GM19397 (cell line): ENCODE results near the gene TUSC2.

Experiments
- ATAC-seq: cut with Tn5 transposase; IDR thresholded peaks from one replicate; pipeline ENCODE4 v1.9.1; 2021; ENCODE audit warnings: mild to moderate bottlenecking, moderate library complexity; ENCODE audit not compliant: unreplicated experiment

TUSC2 gene

DNA sequence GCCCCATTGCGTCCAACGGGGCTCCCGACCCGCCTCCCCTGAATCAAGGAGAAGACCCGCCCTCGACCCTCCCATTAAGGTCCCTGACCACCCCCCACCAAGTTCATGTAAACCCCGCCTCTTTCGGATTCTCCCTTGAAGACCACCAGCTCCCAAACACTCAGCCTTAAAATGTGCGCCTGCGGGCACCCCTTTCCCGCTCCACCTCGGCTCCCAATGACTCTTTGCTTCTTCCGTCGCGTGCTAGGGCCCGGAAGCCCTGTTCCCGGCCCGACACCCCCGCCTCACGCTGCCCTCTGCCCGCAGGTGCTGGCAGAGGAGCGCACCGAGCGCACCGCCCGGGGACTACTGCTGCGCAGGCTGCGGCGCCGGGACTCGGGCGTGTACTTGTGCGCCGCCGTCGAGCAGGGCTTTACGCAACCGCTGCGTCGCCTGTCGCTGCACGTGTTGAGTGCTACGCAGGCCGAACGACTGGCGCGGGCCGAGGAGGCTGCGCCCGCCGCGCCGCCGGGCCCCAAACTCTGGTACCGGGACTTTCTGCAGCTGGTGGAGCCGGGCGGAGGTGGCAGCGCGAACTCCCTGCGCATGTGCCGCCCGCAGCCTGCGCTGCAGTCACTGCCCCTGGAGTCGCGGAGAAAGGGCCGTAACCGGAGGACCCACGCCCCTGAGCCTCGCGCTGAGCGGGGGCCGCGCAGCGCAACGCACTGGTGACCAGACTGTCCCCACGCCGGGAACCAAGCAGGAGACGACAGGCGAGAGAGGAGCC lies 51.8 kb downstream of the TUSC2 start:
- ATAC-seq, result no peak

DNA sequence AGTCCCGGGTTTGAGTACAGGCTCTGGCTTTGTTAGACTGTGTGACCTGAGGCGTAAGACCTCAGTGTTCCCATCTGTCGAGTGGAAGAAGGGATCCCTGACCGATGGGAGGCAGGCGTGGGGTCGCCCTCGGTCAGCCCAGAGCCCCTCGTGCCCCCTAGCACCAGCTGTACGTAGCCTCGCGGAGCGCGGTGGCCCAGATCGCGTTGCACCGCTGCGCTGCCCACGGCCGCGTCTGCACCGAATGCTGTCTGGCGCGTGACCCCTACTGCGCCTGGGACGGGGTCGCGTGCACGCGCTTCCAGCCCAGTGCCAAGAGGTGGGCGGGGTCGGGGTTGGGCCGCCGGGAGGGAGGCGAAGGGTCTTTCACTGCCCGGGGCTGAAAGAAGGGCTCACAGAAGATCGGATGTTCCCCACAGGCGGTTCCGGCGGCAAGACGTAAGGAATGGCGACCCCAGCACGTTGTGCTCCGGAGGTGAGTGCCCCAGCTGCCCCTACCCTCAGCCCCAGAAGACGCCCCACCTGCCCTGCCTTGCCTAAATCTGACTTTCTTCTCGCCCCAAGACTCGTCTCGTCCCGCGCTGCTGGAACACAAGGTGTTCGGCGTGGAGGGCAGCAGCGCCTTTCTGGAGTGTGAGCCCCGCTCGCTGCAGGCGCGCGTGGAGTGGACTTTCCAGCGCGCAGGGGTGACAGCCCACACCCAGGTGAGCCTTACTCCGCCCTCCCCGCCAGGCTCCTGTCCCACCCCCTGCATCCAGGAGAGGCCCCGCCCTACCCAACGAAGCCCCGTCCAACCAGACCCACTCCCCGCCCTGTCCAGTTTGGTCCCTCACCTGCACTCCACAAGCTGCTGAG lies 52.7 kb downstream of the TUSC2 start:
- no peak for ATAC-seq
